MM.1S (cell line): Measurements from ENCODE around the gene CREBBP.

Experiments
- DNase-seq: peaks from one replicate; pipeline ENCODE4 v3.0.0-alpha.2; 2015
- H2AFZ ChIP-seq: fragments of 300-600 bp; sonication (generic); 2 replicates; pipeline ENCODE4 v1.6.0; 2016; ENCODE audit warnings: antibody characterized with exemption, low read length
- H3F3A ChIP-seq: fragments of 300-600 bp; sonication (generic); 2 replicates; pipeline ENCODE4 v1.6.1; 2016; ENCODE audit warnings: mild to moderate bottlenecking, antibody characterized with exemption, low read length, moderate library complexity, mixed read lengths; ENCODE audit not compliant: insufficient read depth
- H3K27ac ChIP-seq: fragments of 300-600 bp; sonication (generic); 2 replicates; pipeline ENCODE4 v1.5.1; 2016; ENCODE audit warnings: mild to moderate bottlenecking, low read length
- H3K27me3 ChIP-seq: fragments of 300-600 bp; sonication (generic); replicated peaks from 2 replicates; pipeline ENCODE4 v1.6.0; 2016; ENCODE audit warnings: low read length; ENCODE audit not compliant: insufficient read depth
- H3K36me3 ChIP-seq: fragments of 300-600 bp; sonication (generic); replicated peaks from 2 replicates; pipeline ENCODE4 v1.6.1; 2016; ENCODE audit warnings: mild to moderate bottlenecking, low read length, mixed read lengths; ENCODE audit not compliant: insufficient read depth
- H3K4me1 ChIP-seq: fragments of 300-600 bp; sonication (generic); 2 replicates; pipeline ENCODE4 v1.6.1; 2016; ENCODE audit warnings: low read length, mixed read lengths
- H3K4me2 ChIP-seq: fragments of 300-600 bp; sonication (generic); 2 replicates; pipeline ENCODE4 v1.6.0; 2016; ENCODE audit warnings: low read depth, low read length
- H3K4me3 ChIP-seq: fragments of 300-600 bp; sonication (generic); 2 replicates; pipeline ENCODE4 v1.5.1; 2016; ENCODE audit warnings: low read length, mixed read lengths
- H3K79me2 ChIP-seq: fragments of 300-600 bp; sonication (generic); 2 replicates; pipeline ENCODE4 v1.6.1; 2016; ENCODE audit warnings: mixed run types, low read length, mixed read lengths
- H3K9ac ChIP-seq: fragments of 300-600 bp; sonication (generic); 2 replicates; pipeline ENCODE4 v1.6.1; 2016; ENCODE audit warnings: low read length, mixed read lengths
- H3K9me2 ChIP-seq: fragments of 300-600 bp; sonication (generic); replicated peaks from 2 replicates; pipeline ENCODE4 v1.6.1; 2016; ENCODE audit warnings: mild to moderate bottlenecking, low read length, mixed read lengths; ENCODE audit not compliant: insufficient read depth
- H3K9me3 ChIP-seq: fragments of 300-600 bp; sonication (generic); replicated peaks from 2 replicates; pipeline ENCODE4 v1.6.1; 2016; ENCODE audit warnings: mild to moderate bottlenecking, low read length, mixed read lengths; ENCODE audit not compliant: insufficient read depth
- H4K20me1 ChIP-seq: fragments of 300-600 bp; sonication (generic); 2 replicates; pipeline ENCODE4 v1.6.1; 2016; ENCODE audit warnings: mild to moderate bottlenecking, low read length, moderate library complexity, mixed read lengths; ENCODE audit not compliant: insufficient read depth
- CTCF ChIP-seq: fragments of 300-600 bp; sonication (generic); IDR thresholded peaks from 2 replicates; pipeline ENCODE4 v1.5.1; 2016; ENCODE audit warnings: antibody characterized with exemption, low read length, mixed read lengths
- EZH2 ChIP-seq: fragments of 300-600 bp; sonication (generic); optimal IDR thresholded peaks from 2 replicates; pipeline ENCODE3; 2017; ENCODE audit warnings: low read depth, mild to moderate bottlenecking, antibody characterized with exemption, low read length, mixed read lengths
- EZH2phosphoT487 ChIP-seq: fragments of 300-600 bp; sonication (generic); IDR thresholded peaks from 2 replicates; pipeline ENCODE4 v1.6.1; 2018; ENCODE audit warnings: antibody characterized with exemption, low read length

The CREBBP gene

GRCh38 chr16:3789375-3790099 is 91.0 kb downstream of the CREBBP start:
- no peaks in the 10 kb centered on the region for H3K9me3 ChIP-seq
- no peak overlapping the region for H3K9ac ChIP-seq
- H3K27ac ChIP-seq: no peak overlapping the region
- H3K27me3 ChIP-seq: no peaks in the 10 kb centered on the region
- 0 out of 2 replicates have a peak, but pooled peaks cover 8% of the 10 kb centered on the region for H3K36me3 ChIP-seq
- H3K4me2 ChIP-seq: no peak overlapping the region
- H3K4me3 ChIP-seq: no peak overlapping the region
- H3F3A ChIP-seq: no peaks in the 10 kb centered on the region
- no peak for DNase-seq
- no peak for TF ChIP-seq EZH2
- no peak for TF ChIP-seq CTCF
- TF ChIP-seq EZH2phosphoT487: no peak
- H2AFZ ChIP-seq: no peak overlapping the region
- 0 out of 2 replicates have a peak, but pooled peaks cover 4% of the 10 kb centered on the region for H4K20me1 ChIP-seq
- no peaks in the 10 kb centered on the region for H3K9me2 ChIP-seq
- peaks cover 67% of the 10 kb centered on the region for H3K79me2 ChIP-seq
- no peaks in the 10 kb centered on the region for H3K4me1 ChIP-seq

- Histone ChIP-seq H3K9ac (no peak overlapping the region), H3K36me3 (0 out of 2 replicates have a peak, but pooled peaks cover 8% of the 10 kb centered on the region), H3K4me2 (no peak overlapping the region), H3K4me3 (no peak overlapping the region), H2AFZ (no peak overlapping the region), H3F3A (no peaks in the 10 kb centered on the region), H3K79me2 (peaks cover 65% of the 10 kb centered on the region), H3K27me3 (no peaks in the 10 kb centered on the region), H3K4me1 (no peaks in the 10 kb centered on the region), H3K9me3 (no peaks in the 10 kb centered on the region), H4K20me1 (0 out of 2 replicates have a peak, but pooled peaks cover 3% of the 10 kb centered on the region), H3K27ac (no peak overlapping the region), H3K9me2 (no peaks in the 10 kb centered on the region)
- DNase-seq: no peak
- no peak for TF ChIP-seq EZH2phosphoT487
- TF ChIP-seq CTCF: no peak
- TF ChIP-seq EZH2: no peak
Measured at GRCh38 chr16:3788711-3789374, 91.7 kb downstream of the CREBBP start.

- H3K9me3 ChIP-seq: no peaks in the 10 kb centered on the region
- H3K4me3 ChIP-seq: no peak overlapping the region
- H3K79me2 ChIP-seq: peaks cover 64% of the 10 kb centered on the region
- DNase-seq: no peak
- H2AFZ ChIP-seq: no peak overlapping the region
- H3K27me3 ChIP-seq: no peaks in the 10 kb centered on the region
- no peaks in the 10 kb centered on the region for H3K4me1 ChIP-seq
- H3K9me2 ChIP-seq: no peaks in the 10 kb centered on the region
- H3K36me3 ChIP-seq: 0 out of 2 replicates have a peak, but pooled peaks cover 5% of the 10 kb centered on the region
- H4K20me1 ChIP-seq: no peaks in the 10 kb centered on the region
- H3F3A ChIP-seq: no peaks in the 10 kb centered on the region
- H3K27ac ChIP-seq: no peak overlapping the region
- TF ChIP-seq CTCF (no peak), EZH2phosphoT487 (no peak), EZH2 (no peak)
- H3K4me2 ChIP-seq: no peak overlapping the region
- H3K9ac ChIP-seq: no peak overlapping the region
Measured at GRCh38 chr16:3787924-3788661, 92.4 kb downstream of the CREBBP start.
